H1 (cell line): ENCODE data around the gene HADH. TPM values are rescaled to one million over a fixed set of nuclear protein-coding genes. Genes with fewer than 3 reads are reported as not detected.

Source experiments
- JUN ChIP-seq: IDR thresholded peaks from 2 replicates; pipeline ENCODE4 v1.6.1; 2011; ENCODE audit warnings: low read depth, mild to moderate bottlenecking, improper control_type of control experiment, low read length
- KDM5A ChIP-seq: fragments of 200-600 bp; IDR thresholded peaks from 2 replicates; pipeline ENCODE4 v1.7.1; 2012; ENCODE audit warnings: mild to moderate bottlenecking, low read length, inconsistent platforms, mixed read lengths
- polyA plus RNA-seq, 7 experiments: library from polyadenylated mRNA; depleted of rRNA in 3 of 7; stranded (reverse) in 5 of 7; unstranded in 2 of 7; fragments of >200 nt in 5 of 7; fragments of 200-250 nt in 2 of 7; gene quantifications; 1 replicate in 5 of 7; 2 replicates in 1 of 7; 4 replicates in 1 of 7; pipeline versions ENCODE4 v1.2.1 to v1.2.3, GENCODE V29; 2011 to 2013; ENCODE audit warnings: missing spikeins in 2 of 7, mixed read lengths in 2 of 7
- total RNA-seq: library from RNA; stranded (reverse); fragmentation: NEBNext Ultra II Directional; extraction: Animal tissue kit (Norgen Biotek cat#: 25700); gene quantifications from 2 replicates; pipeline ENCODE4 v1.2.1, GENCODE V29; 2021

The HADH gene
- total and polyA plus RNA-seq, 2 of the 8 experiments (the other 6 are each of a cell fraction or from before 2014, with no cell fraction given), result 47.5 to 54.4 TPM

- TF ChIP-seq JUN (no peak), KDM5A (no peak)
Observed at GRCh38 chr4:108053251-108053711, 63.6 kb downstream of the HADH start (continued).
